ENCODE data around the gene CDKL1.
A peak's percentile ranks its signal among the peaks of the same experiment; 100 is the strongest.
"Not testable (repeated sequence)": the region's sequence is repeated elsewhere in the genome, so short reads cannot be mapped to it uniquely, and the experiment has no call there.

CDKL1 gene

DNA sequence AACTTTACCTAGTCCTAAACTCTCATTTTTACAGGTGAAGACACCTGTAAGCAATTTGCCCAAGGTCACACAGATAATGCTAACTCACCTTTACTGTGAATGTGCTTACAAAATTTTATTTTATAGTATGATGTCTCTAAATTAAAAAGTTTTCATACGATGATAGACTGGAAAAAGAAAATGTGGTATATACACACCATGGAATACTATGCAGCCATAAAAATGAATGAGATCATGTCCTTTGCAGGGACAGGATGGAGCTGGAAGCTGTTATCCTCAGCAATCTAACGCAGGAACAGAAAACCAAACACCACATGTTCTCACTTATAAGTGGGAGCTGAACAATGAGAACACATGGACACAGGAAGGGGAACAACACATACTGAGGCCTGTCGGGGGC lies 40.4 kb downstream of the CDKL1 start:
- DNase-seq = not testable (repeated sequence)

DNA sequence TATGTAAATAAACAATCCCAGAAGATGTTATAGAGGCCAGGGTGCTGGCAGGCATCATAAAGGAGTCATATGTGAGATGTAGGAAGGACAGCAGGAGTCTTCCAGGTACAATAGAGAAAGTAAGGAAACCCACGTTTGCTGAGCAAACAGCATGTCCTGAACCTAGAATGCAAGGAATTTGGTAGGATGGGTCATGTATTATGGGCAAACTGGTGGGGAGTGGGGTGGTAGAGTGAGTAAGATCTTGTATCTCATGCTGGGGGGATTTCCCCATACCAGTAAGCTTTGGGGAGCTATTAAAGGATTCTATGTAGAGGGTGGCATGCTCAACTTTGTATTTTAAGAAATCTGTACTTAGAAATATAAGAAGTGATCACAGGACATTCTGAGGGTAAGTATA lies 41.0 kb downstream of the CDKL1 start:
- no peak for DNase-seq

DNA sequence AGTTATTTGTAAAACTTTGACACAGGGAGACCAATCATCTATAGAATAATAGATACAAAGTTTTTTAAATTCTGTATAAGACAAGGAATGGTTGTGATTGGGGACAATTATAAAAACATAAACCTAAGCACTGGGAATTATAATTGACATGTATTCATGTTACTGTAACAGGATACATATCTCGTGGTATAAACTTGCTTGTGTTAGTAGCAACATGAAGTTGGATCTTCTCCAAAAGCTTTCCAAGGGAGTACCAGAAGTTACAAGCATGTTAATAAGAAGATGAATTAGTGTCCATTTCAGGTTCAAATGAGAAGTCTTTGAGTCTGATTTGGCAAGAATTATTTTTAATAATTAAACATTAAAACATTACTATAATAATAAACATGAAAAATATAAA lies 42.2 kb downstream of the CDKL1 start:
- DNase-seq = no peak

DNA sequence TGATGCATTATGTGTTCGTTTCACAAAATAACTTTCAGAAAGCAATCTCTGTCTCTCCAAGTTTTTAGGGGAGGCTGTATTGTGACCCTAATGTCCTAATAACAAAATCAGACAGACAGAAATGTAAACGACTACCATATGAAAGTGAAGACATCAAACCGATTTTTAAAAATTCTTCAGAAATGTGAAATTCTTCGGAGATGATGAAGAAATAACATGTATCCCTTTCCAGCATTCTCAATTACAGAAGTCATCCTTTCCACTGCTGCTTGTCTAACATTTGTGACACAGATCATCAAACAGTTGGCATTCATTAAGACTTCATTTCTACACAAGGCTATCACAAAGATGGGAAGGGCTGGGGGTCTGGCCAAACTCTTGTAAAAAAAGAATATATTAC lies 43.6 kb downstream of the CDKL1 start:
- DNase-seq = no peak

DNA sequence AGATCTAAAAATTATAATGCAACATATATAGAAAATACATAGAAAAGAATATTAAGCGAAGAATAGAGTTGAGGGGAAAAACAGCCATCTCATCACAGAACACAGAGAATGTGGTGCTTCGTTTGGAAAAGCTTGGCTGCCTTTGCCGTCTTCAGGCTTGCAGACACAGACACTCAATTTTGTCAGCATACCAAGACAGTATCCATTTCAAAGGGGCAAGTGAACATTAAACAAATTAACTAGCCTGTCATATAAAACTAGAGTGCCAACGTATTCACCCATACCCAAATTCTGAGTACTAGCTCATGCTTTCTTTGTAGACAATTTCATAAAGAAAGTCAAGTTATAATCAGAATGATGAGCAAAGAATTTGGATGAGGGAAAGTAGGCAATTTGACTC lies 44.1 kb downstream of the CDKL1 start:
- DNase-seq = no peak

DNA sequence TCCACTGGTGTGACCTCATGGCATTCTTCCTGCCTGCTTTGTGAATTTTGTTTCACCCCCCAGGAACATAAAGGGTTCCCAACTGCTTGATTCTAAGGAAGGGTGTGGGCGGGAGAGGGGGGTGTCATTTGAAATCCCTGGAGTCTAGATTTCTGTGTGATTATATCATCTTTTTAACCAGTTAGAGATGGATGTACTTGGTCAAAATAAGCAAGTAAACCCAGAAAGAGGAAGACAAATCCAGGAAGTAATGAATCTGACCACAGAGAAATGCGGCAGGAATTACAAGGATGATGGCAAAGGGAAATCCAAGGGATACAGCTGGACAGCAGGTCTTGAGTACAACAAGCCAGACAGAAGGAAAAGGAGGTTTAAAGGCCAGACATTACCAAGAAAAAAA lies 45.7 kb downstream of the CDKL1 start:
- no peak for DNase-seq

DNA sequence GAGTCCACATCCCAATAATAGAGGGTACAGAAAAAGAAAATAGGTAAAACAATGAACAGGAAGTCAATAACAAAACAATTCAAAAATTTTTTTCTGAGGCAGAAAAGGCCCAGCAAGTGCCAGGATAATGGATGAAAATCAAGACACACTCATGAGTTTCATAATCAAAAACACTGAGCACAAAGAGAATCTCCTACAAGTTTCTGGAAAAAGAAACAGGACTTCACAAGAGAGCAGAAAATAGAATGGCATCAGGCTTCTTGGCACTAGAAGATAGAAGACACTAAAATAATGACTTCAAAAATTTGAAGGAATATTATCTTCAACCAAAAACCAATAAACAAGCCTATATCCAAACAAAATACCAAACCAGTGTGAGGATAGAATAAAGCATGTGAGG lies 47.7 kb downstream of the CDKL1 start:
- no peak for DNase-seq

DNA sequence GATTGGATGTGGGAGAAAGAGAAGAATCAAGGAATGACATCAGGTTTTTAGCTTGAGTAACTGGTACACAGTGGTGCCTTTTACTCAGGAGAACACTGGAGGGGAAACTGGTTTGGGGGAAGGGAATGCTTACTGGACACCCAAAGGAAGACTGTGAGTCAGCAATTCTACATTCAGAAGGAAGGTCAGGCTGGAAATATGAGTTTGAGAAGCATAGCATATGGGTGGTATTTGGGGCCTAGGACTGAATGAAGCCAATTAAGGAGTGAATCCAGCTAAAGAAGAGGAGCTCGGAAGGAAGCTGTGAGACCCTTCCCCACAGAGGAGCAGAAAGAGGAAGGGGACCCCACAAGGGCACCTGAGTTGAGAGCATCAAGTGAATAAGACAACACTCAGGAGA lies 49.2 kb downstream of the CDKL1 start:
- DNase-seq = no peak

DNA sequence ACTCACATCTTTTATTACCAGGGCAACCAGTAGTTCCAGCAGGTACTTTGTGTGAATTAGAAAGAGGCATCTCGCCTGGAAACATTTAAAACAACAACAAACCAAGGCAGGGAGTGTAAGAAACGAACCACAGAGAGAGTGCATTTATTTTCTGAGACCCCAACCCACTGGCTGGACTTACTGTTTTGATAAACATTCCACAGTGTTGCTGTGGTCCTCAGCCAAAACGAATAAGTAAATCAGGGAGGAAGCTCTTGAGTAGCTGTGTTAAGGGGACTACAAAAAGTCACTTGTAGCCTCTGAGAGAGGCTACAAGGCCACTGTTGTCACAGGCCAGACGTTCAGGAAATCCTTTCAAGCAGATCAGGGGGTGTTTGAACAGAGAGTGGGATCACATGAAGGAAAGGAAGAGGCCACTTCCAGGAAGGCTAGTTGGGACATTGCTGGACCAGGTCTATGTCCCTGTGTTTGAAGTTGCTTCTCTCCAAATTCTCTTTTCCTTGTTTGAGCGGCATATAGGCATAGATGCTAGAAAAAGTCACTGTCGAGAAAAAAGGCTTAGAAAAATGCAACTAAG lies 50.7 kb downstream of the CDKL1 start:
- DNase-seq = no peak

DNA sequence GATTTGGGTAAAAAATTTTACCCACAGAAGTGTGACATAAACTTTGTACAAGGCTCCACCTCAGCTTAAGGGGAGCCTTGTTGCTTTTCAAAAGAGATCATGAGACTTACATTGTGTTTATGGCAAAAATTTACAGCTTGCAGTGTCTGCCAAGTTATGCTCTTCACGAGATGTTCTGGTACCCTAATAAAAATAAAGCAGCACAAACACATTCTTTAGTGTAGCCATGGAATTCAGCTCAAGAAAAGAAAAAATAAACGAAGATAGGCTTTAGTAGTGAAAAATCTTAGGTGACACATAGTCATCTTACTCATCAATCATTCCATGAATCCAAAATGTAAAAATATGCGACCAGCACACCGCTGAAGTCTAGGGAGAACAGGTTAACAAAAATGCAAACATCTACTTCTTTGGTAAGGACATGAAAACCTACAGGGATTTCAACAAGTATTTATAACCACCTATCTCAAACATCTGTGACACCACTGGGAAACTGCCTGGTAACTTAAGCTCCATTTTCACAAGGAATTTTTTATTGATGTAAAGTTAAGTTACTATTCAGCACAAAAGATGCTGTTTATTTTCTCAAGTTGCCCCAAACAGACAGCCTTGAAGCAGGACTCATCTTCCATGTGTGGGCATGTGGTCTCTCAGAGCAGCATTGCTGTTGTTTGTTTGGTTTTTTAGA lies 51.7 kb downstream of the CDKL1 start:
- no peak for DNase-seq

DNA sequence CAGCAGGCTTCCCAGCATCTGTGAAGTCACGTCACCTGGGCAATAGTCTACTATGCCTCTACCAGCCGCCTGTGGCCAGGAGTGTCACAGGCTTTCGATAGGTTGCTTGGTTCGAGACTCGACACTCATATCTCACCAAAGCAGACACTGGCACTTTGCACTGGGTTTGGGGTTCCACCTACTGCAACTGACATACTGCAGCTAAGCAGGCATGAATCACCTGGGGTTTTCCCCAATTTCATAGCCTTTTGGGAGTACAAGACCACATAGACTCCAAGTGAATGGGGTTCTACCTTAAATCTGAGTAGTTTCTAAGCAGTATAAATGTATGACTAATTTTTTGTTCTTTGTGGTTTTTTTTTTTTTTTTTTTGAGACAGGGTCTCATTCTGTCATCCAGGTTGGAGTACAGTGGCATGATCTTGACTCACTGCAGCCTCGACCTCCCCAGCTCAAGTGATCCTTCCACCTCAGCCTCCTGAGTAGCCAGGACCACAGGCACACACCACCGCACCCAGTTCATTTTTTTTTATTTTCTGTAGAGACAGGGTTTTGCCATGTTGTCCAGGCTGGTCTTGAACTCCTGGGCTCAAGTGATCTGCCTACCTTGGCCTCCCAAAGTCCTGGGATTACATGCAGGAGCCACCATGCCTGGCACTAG lies 52.4 kb downstream of the CDKL1 start:
- no peak for DNase-seq

DNA sequence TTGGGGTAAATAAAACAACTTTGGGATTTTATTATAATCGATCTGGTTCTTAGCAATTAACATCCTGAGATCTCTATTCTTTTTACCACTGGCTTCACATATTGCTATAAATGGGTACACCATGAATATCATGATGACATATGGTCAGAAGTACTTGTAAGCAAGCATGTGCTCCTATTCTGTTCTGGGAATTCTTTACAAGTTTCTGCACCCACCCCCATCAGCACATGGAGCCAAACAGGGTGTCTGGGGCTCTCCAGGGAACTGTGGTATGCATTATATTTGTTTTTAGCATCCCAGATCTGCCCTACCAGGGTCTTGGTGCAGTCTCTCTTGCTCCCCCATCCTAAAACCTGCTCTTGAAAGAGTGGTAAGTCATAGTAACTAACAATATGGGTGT lies 53.2 kb downstream of the CDKL1 start:
- no peak for DNase-seq

DNA sequence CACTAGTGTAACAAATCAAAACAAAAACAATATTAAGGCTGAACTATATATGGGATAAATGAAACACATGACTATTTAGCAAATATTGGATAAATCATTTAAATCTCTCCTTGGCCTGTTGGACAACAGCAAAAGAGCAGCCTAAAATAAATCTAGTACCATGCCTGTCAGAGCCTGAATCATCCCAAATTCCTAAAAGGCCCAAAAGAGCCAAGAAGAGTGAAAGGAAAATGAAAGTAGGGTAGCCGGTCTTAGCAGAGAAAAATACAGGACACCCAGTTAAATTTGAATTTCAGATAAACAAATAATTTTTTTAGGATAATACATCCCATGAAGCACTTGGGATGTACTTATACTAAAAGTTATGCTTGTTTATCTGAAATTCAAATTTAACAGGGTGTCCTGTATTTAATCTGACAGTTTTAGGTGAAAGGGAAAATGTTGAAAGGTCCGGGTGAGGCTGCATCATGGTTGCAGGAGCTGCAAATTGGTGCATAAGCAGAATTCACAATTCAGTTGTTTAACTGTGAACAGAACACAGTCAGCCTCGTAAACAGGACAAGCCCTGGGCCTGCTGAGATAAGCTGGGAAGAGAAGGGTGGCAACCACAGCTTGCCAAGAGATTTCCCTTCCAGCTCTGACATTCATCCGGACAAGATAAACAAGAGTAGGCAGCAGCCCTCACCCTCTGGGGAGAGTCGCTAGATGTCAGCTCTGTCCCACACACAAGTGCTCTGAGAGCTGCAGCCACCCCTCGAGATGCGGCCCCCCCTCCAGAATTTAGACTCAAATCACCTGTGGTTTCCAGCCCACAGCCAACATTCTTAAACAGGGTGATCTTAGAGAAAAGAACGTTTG lies 54.2 kb downstream of the CDKL1 start:
- DNase-seq = peak; percentile 71

DNA sequence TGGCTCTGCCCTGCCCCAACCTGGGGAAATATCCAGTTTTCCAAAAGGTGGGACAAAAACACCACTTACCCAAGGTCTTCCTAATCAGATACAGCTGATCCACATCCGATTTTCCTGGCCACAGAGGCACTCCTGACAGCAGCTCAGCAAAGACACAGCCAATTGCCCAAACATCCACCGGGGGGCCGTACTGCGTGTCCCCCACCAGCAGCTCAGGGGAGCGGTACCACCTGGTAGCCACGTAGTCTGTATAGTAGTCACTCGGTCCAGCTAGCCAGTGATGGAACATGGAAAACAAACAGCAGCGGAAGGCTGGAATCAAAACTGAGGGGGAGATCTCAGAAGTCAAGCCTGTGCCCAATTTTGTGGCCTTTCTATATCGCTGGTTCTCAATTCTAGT lies 55.7 kb downstream of the CDKL1 start:
- DNase-seq = no peak

DNA sequence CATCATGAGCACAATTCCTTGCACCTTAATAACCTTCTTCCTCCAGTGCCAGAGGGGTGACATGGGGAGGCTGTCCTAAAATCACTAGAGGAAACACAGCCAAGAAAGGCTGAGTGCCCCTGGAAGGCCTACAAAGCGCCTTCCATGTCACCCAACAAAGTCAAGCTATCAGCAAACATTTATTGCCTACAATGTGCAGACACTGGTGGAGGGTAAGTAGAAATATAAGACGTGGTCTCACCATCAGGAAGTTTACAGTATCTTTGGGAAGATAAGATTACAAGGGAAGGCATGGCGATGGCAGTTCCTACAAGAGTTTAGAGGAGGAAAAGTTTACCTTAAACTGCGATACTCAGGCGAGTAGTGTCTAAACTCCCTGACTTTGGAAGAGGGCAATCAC lies 56.6 kb downstream of the CDKL1 start:
- no peak for DNase-seq

DNA sequence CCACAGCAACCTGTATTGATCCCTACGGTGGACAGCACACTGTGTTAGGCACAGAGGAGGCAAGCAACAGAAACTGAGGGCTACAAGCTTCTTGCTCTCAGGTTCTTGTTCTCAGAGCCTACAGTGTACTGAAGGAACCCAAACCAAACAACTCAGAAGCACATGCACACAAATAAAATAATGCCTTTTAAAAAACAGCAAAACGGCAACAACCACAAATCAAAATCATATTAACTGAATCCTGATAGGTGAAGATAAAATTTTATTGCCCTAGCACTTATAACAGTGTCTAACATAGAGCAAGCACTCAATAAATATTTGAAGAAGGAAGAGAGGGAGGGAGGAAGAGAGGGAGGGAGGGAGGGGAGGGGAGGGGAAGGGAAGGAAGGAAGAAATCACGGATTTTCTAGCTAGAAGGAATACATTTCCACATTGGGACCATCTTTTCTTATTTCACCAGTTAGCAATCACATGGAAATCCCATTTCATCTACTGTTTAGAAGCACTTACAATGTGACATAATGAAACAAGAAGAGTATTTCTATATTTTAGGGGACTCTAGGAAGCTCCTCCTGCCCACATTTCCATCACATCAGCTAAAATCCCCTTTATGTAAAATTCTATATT lies 57.4 kb downstream of the CDKL1 start:
- no peak for DNase-seq

DNA sequence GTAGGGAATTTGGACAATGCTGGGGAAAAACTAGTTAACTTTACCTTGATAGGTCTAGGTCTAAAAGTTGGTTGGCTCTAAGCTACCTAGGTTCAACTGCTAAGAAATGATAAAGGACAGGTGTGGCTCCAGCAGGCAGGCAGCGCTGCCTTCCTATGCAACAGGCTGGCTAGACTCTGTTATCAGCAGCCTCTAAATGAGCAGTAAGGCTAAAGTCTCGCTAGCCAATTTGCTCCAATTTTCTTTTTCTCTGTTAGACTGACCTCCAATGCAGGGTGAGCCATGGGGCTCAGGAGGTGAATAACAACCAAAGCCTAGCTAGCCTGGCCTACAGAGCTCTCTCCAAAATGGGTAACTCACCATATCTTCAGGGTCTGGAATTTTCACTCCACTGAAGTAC lies 58.1 kb downstream of the CDKL1 start:
- no peak for DNase-seq

DNA sequence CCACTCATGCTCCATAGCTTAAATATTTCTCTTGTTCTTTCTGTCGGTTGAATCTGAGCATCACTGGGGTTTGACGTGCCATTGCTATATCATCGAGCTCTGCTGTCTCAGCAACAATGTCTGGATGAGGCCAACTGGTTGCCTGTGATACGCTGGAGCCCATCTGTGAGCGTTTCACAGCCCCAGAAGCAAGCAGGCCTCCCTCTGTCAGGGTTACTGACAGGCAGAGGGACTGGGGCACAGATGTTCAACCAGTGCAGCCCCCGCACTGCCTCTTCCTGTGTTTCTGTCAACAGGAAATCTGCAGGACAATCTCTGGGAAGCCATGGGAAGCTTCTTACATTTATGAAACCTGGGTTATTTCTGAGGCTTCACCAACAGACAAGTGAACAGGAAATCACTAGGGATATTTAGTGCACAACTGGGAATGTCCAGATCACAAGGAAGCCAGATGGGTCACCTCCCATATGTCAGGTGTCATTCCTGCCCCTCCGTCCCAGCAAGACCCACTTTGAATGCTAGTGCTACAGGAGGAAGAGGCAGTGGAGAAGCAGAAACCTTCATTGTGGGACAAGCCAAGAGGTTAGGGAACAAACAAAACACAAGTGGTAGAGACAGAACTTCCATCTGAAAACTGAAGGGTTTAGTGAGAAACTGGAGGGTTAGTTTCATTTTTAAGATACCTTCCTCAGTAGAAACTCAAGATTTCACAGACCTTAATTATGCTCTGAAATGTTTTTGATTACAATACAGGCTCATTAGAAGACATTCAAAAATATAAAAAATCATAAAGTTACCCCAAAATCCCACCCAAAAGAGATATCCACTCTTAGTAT lies 60.5 kb downstream of the CDKL1 start:
- DNase-seq = peak; percentile 52

DNA sequence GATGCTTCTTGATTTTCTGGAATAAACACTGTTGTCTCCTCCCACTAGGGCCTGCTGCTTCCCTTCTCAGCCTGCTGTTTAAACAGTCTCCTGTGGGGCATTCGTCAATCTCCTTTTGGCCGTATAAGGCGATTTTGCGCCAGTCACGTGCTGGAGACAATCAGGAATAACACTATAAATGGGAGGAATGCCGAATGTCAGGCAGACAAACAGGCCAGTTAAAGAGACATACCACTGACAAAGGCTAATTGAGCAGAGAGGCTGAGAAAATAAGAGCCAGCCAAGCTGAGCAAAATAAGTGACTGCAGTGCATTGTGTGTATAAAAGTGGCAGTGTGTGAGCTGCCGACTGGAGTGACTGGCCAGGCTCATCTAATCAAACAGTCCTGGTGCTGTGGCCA lies 61.3 kb downstream of the CDKL1 start:
- DNase-seq = no peak

DNA sequence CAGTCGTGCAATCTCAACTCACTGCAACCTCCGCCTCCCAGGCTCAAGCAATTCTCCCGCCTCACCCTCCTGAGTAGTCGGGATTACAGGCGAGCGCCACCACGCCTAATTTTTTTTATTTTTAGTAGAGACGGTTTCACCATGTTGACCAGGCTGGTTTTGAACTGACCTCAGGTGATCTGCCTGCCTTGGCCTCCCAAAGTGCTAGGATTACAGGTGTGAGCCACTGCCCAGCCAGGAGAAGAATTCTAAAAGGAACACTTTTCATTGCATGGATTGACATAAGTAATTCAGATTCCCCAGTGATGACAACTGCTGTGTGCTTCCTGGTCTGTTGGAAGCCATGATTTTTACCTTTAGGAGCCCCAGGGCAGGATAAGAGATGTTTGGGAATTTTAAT lies 62.5 kb downstream of the CDKL1 start:
- DNase-seq = no peak

DNA sequence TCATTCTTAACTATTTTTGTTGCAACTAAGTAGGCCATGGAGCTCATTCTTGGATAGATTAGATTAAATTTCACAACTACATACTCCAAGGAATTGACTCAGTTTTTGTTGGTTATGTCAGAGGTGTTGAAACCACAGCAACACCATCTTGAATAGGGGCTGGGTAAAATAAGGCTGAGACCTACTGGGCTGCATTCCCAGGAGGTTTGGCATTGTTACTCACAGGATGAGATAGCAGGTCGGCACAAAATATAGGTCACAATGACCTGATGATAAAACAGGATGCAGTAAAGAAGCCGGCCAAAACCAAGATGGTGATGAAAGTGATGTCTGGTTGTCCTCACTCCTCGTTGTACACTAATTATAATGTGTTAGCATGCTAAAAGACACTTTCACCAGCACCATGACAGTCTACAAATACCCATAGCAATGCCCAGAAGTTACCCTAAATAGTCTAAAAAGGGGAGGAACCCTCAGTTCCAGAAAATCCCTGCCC lies 63.6 kb downstream of the CDKL1 start:
- DNase-seq = no peak

DNA sequence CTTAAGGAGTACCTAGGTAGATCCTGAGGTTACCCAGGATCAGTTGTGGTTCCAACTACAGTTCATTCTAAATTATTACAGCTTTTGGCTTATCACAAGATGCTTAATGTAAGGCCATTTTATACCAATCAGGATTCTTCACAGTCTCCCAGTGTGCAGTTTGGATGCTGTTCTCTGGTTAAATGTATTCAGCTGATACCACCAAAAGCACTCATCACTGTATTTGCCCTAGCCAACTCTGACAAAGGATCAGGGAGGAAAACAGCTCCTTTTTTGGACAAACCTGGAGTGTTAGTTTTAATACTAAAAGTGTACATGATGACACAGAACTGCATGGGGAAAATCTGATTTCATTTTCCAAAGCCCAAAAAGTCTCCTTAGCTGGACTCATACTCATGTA lies 65.1 kb downstream of the CDKL1 start:
- DNase-seq = no peak
